NCI-H1048 (cell line): ENCODE results near the gene STAMBP.

Experiments used
- DNase-seq: peaks from one replicate; lab custom pipeline; 2025; lab: John Stamatoyannopoulos, UW

Gene STAMBP

DNA sequence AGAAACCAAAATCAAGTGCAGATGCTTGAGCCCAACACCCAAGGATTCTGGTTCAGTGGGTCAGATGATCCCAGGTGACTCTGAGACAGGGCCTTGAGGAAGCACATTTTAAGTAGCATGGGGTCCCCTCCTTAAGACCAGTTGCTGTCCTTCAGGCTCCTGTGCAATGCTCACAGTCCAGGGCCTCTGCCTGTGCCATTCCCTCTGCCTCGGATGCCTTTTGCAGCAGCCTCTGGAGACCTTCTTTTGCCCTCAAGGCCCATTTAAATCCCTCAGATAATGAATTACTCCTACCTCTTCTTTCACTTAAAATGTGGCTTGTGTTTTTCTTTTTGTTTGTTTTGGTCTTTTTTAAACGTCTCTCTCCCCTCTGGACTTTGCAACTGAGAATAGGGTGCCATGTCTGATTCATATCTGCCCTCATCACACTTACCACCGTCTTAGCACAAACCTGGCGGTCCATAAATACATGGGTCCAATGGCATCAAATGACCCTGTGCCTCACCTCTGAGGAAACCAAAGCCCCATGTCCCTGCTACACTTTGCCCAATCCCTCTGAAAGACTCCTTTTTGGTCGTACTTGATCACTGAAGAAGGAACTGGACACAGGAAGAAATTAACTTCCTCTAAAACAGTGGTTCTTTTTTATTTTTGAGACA is 78.2 kb downstream of the STAMBP start:
- DNase-seq, result no peak

DNA sequence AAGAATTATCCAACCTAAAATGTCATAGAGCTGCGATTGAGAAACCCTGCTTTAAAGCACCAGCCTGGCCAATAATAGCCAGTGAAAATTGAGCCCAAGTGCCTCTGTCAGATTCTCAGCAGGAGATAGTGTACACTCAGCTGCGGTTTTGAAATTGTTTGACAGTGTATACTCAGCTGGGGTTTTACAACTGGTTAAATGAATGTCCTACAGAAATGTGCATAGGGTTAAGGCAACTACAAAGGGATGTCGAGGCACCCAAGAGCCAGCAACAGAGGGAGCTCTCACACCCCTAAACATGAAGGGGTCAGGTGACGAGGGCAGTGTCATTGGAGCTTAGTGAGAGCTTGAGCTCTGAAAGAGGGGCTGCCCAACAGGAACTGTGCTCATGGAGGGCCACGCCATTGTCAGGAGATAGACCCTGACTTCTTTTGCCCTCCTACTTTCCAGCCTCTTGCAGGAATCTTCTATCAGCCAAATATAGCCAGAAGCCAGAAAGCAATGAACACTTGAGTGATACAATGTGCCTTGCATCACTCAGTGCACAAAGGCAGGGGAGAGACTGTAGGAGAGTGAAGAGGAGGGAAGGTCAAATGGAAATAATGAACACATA is 79.2 kb downstream of the STAMBP start:
- no peak for DNase-seq

DNA sequence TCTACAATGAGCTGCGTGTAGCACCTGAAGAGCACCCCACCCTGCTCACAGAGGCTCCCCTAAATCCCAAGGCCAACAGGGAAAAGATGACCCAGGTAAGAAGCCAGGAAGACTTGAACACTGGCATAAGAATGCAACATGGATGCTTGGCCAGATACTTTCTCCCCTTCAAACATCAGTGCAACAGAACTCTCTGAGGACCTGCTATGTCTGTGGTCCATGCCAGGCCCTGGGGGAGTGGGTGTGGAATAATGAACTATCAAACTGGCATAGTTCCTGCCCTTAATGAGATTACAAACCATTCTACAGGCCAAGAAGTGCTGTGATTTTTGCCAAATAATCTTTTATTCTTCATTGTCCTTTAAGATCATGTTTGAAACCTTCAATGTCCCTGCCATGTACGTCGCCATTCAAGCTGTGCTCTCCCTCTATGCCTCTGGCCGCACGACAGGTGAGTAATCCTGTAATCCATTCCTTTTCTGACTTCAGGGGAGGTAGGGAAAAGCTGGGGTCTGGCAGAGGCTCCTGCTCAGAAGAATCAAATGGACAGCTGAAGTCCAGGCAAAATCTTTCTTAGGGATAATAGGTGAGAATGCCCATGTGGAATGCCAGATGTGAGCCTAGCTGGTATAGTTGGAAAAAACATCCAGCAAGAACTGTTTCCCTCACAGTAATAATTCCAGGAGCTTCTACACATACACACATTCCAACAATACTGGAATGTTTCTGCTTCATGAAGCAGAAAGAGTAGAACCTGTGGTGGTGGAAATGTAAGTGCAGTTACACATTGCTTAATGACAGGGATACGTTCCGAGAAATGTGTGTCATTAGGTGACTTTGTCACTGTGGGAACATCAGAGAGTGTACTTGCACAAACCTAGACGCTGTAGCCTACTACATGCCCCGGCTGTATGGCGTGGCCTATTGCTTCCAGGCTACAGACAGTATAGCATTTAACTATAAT is 80.2 kb downstream of the STAMBP start:
- DNase-seq, result no peak

DNA sequence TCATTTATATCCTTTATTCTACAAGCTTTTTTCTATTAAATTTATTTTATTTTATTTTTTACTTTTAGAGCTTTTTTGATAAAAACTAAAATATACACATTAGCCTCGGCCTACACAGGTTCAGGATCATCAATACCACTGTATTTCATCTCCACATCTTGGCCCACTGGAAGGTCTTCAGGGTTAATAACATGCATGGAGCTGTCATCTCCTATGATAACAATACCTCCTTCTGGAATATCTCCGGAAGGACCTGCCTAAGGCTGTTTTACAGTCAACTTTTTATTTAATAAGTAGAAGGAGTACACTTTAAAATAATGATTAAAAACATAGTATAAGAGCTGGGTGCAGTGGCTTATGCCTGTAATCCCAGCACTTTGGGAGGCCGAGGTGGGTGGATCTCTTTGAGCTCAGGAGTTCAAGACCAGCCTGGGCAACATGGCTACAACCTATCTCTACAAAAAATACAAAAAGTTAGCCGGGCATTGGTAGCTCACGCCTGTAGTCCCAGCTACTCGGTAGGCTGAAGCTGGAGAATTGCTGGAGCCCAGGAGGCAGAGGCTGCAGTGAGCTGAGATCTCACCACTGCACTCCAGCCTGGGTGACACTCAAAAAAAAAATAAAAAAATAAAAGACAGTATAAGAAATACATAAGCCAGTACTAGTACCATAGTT is 82.2 kb downstream of the STAMBP start:
- no peak for DNase-seq

- DNase-seq, result no peak
Observed at GRCh38 chr2:73911548-73912208, 82.9 kb downstream of the STAMBP start.

GRCh38 chr2:73913414-73914054 is 84.8 kb downstream of the STAMBP start:
- DNase-seq, result no peak

DNA sequence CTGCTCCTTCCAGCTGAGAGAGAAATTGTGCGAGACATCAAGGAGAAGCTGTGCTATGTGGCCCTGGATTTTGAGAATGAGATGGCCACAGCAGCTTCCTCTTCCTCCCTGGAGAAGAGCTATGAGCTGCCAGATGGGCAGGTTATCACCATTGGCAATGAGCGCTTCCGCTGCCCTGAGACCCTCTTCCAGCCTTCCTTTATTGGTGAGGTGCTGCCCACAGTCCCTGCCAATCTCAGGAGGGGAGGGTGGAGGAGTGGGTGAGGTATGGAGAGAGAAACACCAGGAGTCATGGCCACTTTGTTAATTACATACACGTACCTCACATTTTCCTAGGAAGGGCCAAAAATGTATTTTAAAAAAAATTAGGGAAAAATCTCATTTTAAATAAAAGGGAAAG is 85.9 kb downstream of the STAMBP start:
- no peak for DNase-seq

DNA sequence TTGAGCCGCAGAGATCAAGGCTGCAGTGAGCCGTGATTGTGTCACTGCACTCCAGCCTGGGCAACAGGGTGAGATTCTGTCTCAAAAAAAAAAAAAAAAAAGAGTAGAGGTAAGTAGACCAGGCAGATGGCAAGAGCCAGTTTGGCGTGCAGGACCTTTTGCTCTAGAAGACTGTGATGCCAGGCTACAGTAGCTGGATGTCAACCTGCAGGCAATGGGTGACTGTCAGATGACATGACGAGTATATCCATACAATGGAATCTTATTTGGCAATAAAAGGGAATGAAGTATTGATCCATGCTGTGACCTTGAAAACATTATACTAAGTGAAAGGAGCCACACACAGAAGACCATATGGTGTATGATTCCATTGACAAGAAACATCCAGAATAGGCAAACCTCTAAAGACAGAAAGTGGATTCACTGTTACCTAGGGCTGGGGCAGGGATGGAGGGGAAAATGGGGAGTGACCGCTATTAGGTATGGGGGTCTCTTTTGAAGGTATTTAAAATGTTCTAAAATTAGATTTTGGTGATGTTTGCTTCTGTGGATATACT is 86.8 kb downstream of the STAMBP start:
- DNase-seq, result no peak

- no peak for DNase-seq
Observed at GRCh38 chr2:73916666-73917065, 87.9 kb downstream of the STAMBP start.

- DNase-seq, result no peak
Observed at GRCh38 chr2:73917296-73917695, 88.5 kb downstream of the STAMBP start.

- DNase-seq, result no peak
Observed at GRCh38 chr2:73917696-73918207, 89.0 kb downstream of the STAMBP start.

DNA sequence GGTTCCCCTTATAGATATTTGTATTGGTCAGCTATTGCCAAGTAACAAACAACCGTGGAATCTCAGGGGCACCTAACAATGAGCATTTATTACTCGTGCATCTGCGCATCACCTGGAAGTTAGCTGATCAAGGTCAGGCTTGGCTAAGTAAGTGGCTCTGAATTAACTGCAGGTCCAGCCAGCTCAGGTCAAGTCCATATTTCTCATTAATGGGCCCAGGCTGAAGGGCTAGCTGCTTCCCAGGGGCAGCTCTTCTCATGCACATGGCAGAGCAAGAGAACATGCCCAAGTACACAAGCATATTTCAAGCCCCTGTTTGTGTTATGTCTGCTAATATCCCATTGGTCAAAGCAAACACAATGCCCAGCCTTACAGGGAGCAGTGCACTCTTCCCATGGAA is 90.1 kb downstream of the STAMBP start:
- no peak for DNase-seq

DNA sequence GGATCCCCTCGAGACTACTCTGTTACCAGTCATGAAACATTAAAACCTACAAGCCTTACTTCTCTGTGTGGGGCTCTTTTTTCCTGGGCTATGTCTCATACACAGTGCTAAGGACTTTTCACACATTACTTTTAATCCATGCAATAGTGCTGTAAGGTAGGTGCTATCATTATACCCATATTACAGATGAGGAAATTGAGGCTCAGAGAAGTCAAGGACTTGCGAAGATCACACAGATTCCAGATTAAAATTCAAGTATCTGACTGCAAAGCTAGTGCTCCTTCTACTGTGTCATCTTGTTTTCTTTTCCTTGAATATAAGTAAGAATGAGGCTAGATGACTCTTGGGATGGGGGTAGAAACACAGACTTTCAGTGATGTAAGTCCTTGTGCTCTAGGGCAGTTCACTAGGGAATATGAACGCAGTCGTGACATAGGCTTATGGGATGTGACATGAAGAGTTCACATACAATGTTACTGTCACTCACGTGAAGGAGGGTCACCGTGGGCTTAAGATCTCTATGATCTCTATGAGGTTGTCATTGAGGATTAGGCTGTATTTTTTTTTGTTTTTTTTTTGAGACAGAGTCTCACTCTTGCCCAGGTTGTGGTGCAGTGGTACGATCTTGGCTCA is 91.0 kb downstream of the STAMBP start:
- no peak for DNase-seq

DNA sequence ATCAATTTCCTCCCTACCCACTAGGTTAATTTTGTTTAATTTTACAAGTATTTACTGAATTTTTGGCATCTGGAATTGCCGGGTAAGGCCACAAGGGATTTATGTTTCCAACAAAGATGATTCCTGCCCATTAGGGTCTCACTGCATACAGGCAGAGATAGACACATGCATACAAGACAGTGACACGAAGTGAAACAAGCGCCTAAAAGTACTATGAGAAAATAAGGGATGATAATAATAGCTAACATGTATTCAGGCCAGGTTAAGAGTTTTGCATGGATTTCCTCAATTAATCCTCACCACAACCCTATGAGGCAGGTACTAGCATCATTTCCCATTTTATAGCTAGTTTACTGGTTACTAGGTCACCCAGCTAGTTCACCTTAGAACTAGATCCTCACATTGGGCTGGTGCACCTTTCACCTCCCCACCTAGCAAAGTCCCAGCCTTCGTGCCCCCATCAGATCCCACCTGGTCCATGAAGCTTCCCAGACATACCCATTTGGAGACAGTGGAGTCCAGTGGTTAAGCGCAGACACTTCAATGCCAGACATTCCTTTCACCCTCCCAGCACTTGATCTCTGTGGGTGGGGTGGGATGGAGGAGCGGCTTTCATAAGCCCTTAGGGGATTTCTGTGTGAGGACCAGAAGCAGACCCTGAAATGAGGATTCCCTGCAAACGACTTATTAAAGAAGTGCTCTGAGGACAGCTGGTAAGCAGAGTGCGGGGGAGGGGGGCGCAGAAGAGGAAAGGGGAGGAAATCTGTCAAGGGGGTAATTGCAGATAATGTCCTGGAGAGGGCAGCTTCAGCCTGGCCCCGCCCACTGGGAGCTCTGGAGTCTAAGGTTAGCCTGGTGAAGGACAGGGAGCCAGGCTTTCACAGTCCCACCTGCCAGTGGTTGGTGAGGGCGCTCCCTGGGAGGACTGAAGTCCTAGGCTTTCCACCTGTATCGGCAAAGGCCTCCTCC is 92.1 kb downstream of the STAMBP start:
- no peak for DNase-seq

- DNase-seq, result no peak
Observed at GRCh38 chr2:73921581-73921980, 92.8 kb downstream of the STAMBP start.

- DNase-seq, result no peak
Observed at GRCh38 chr2:73922681-73923080, 93.9 kb downstream of the STAMBP start.
